ENCODE data around the gene PML. TPM values are rescaled to one million over a fixed set of nuclear protein-coding genes. Genes with fewer than 3 reads are reported as not detected.

PML gene
- polyA plus RNA-seq, 1 of the 3 experiments (the other 2 are of a cell fraction) = 18.4 TPM

GRCh38 chr15:74045636-74046274, 51.2 kb downstream of the PML start:
- ChIA-PET CTCF (interaction anchor here (1.0 to 17.5 kb wide), 5 partner anchors 9 to 281 kb away, joined by 3 to 339 read pairs (median 25); no protein-coding TSS in a partner anchor), POLR2A (no interaction called here)

DNA sequence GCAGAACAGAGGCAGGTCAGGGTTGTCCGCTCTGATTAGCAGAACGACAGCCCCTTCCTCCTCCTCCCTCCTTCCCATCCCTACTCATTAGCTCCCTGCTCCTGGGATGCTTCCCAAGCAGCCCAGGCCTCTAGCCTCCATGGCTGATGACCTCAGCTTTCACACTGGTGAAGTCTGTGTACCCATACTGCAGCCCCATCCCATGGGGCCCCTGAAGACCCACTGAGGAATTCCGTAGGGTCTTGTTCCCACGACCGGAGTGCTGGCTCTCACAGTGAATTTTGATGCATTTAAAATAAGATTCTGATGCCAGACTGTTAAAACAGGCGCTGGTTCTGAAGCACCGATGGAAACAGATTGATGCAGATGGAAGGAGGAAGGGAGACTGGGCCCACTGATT, 51.8 kb downstream of the PML start:
- ChIA-PET POLR2A (no interaction called here), CTCF (interaction anchor here (1.0 to 17.5 kb wide), 4 partner anchors 14 to 281 kb away, joined by 3 to 339 read pairs (median 144); no protein-coding TSS in a partner anchor)
- Histone ChIP-seq H3F3A (replicated peaks; ENCODE audit: insufficient read depth) (peaks cover 5% of the 10 kb centered on the region), H3K9me3 (no peaks in the 10 kb centered on the region), H3K9ac (no peak overlapping the region), H3K36me3 (replicated peaks in 1 of 2; ENCODE audit: control insufficient read depth in 1 of 2, insufficient read depth in 2 of 2, low read length in 1 of 2) (peaks cover 0 to 10% of the 10 kb centered on the region in 2 experiments), H3K27ac (ENCODE audit: low read depth in 2 of 2, low read length in 1 of 2) (no peak overlapping the region), H3K4me2 (no peak overlapping the region), H3K27me3 (ENCODE audit: insufficient read depth) (no peaks in the 10 kb centered on the region), H3K4me3 (ENCODE audit: low read depth in 2 of 2, low read length in 1 of 2) (no peak overlapping the region), H2AFZ (ENCODE audit: low read depth) (no peak overlapping the region), H3K79me2 (ENCODE audit: insufficient read depth) (no peaks in the 10 kb centered on the region), H3K9me2 (no peaks in the 10 kb centered on the region), H4K20me1 (ENCODE audit: insufficient read depth) (no peaks in the 10 kb centered on the region), H3K4me1 (ENCODE audit: control insufficient read depth in 1 of 2, insufficient read depth in 2 of 2, low read depth in 1 of 2, low read length in 1 of 2) (peaks cover 6 to 11% of the 10 kb centered on the region in 2 experiments; a peak in 2 of 4 replicates)
- TF ChIP-seq SIN3A (IDR thresholded peaks at IDR 0.05; ENCODE audit: borderline replicate concordance, low read depth, low read length) = no peak
- no peak for TF ChIP-seq RFX5 (IDR thresholded peaks at IDR 0.05; ENCODE audit: low read length)
- TF ChIP-seq, protein P1, sequence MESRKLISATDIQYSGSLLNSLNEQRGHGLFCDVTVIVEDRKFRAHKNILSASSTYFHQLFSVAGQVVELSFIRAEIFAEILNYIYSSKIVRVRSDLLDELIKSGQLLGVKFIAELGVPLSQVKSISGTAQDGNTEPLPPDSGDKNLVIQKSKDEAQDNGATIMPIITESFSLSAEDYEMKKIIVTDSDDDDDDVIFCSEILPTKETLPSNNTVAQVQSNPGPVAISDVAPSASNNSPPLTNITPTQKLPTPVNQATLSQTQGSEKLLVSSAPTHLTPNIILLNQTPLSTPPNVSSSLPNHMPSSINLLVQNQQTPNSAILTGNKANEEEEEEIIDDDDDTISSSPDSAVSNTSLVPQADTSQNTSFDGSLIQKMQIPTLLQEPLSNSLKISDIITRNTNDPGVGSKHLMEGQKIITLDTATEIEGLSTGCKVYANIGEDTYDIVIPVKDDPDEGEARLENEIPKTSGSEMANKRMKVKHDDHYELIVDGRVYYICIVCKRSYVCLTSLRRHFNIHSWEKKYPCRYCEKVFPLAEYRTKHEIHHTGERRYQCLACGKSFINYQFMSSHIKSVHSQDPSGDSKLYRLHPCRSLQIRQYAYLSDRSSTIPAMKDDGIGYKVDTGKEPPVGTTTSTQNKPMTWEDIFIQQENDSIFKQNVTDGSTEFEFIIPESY (IDR thresholded peaks at IDR 0.05; ENCODE audit: borderline replicate concordance, low read depth) = no peak
- TF ChIP-seq YY1 (IDR thresholded peaks at IDR 0.05; ENCODE audit: low read depth) = no peak
- no peak for TF ChIP-seq FOXM1 (IDR thresholded peaks at IDR 0.05; ENCODE audit: low read depth)
- no peak for TF ChIP-seq GABPA (IDR thresholded peaks at IDR 0.05; ENCODE audit: low read depth)
- TF ChIP-seq, protein P2, sequence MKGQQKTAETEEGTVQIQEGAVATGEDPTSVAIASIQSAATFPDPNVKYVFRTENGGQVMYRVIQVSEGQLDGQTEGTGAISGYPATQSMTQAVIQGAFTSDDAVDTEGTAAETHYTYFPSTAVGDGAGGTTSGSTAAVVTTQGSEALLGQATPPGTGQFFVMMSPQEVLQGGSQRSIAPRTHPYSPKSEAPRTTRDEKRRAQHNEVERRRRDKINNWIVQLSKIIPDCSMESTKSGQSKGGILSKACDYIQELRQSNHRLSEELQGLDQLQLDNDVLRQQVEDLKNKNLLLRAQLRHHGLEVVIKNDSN (IDR thresholded peaks at IDR 0.05; ENCODE audit: borderline replicate concordance, low read depth) = no peak
- no peak for TF ChIP-seq GATA2 (CRISPR knock-in tag; IDR thresholded peaks at IDR 0.05)
- no peak for TF ChIP-seq TCF12 (IDR thresholded peaks at IDR 0.05)
- no peak for TF ChIP-seq MXI1 (IDR thresholded peaks at IDR 0.05; ENCODE audit: low read depth, low read length)
- TF ChIP-seq, protein P3, sequence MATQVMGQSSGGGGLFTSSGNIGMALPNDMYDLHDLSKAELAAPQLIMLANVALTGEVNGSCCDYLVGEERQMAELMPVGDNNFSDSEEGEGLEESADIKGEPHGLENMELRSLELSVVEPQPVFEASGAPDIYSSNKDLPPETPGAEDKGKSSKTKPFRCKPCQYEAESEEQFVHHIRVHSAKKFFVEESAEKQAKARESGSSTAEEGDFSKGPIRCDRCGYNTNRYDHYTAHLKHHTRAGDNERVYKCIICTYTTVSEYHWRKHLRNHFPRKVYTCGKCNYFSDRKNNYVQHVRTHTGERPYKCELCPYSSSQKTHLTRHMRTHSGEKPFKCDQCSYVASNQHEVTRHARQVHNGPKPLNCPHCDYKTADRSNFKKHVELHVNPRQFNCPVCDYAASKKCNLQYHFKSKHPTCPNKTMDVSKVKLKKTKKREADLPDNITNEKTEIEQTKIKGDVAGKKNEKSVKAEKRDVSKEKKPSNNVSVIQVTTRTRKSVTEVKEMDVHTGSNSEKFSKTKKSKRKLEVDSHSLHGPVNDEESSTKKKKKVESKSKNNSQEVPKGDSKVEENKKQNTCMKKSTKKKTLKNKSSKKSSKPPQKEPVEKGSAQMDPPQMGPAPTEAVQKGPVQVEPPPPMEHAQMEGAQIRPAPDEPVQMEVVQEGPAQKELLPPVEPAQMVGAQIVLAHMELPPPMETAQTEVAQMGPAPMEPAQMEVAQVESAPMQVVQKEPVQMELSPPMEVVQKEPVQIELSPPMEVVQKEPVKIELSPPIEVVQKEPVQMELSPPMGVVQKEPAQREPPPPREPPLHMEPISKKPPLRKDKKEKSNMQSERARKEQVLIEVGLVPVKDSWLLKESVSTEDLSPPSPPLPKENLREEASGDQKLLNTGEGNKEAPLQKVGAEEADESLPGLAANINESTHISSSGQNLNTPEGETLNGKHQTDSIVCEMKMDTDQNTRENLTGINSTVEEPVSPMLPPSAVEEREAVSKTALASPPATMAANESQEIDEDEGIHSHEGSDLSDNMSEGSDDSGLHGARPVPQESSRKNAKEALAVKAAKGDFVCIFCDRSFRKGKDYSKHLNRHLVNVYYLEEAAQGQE (IDR thresholded peaks at IDR 0.05; ENCODE audit: low read depth, low read length) = no peak
- no peak for TF ChIP-seq TAF1 (IDR thresholded peaks at IDR 0.05; ENCODE audit: borderline replicate concordance, low read depth, low read length)
- no peak for DNase-seq
- WGBS (ENCODE audit: low lambda C conversion rate) = 95% methylated on average over 4 of the region's 7 CpGs

More at GRCh38 chr15:74045636-74046274, 51.2 kb downstream of the PML start:
- no peak overlapping the region for H3K27ac ChIP-seq (ENCODE audit: low read depth in 2 of 2, low read length in 1 of 2)
- no peak overlapping the region for H2AFZ ChIP-seq (ENCODE audit: low read depth)
- H3K27me3 ChIP-seq (ENCODE audit: insufficient read depth) = no peaks in the 10 kb centered on the region
- H3K4me2 ChIP-seq = no peak overlapping the region
- 88% methylated on average over 6 of the region's 7 CpGs for WGBS (ENCODE audit: low lambda C conversion rate)
- TF ChIP-seq MEF2A (IDR thresholded peaks at IDR 0.05; ENCODE audit: borderline replicate concordance, low read depth) (no peak), EP300 (IDR thresholded peaks at IDR 0.05; ENCODE audit: borderline replicate concordance in 1 of 2, low read depth in 1 of 2, low read length in 1 of 2) (no peak), RAD21 (IDR thresholded peaks at IDR 0.05; ENCODE audit: low read length) (no peak), NFIC (IDR thresholded peaks at IDR 0.05; ENCODE audit: borderline replicate concordance) (no peak), CHD2 (IDR thresholded peaks at IDR 0.05; ENCODE audit: low read length, partially characterized antibody) (no peak), FOXM1 (IDR thresholded peaks at IDR 0.05; ENCODE audit: low read depth) (no peak), FOSL2 (IDR thresholded peaks at IDR 0.05; ENCODE audit: borderline replicate concordance, low read depth) (no peak), FOXJ3 (CRISPR knock-in tag; IDR thresholded peaks at IDR 0.05) (no peak), YY1 (IDR thresholded peaks at IDR 0.05; ENCODE audit: low read depth) (no peak), TEAD4 (IDR thresholded peaks at IDR 0.05; ENCODE audit: borderline replicate concordance, insufficient read depth) (no peak), RXRA (IDR thresholded peaks at IDR 0.05; ENCODE audit: borderline replicate concordance, low read depth) (no peak), RCOR1 (IDR thresholded peaks at IDR 0.05; ENCODE audit: low read length) (no peak)
- TF ChIP-seq, protein P4, sequence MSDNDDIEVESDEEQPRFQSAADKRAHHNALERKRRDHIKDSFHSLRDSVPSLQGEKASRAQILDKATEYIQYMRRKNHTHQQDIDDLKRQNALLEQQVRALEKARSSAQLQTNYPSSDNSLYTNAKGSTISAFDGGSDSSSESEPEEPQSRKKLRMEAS (IDR thresholded peaks at IDR 0.05; ENCODE audit: low read depth) = no peak
- H3K4me1 ChIP-seq (ENCODE audit: control insufficient read depth in 1 of 2, insufficient read depth in 2 of 2, low read depth in 1 of 2, low read length in 1 of 2) = peaks cover 7 to 10% of the 10 kb centered on the region in 2 experiments; a peak in 2 of 4 replicates
- H4K20me1 ChIP-seq (ENCODE audit: insufficient read depth) = no peaks in the 10 kb centered on the region
- H3K79me2 ChIP-seq (ENCODE audit: insufficient read depth) = no peaks in the 10 kb centered on the region
- H3K4me3 ChIP-seq (ENCODE audit: low read depth in 2 of 2, low read length in 1 of 2) = no peak overlapping the region
- H3K9me3 ChIP-seq = no peaks in the 10 kb centered on the region
- no peak for DNase-seq
- peaks cover 0 to 15% of the 10 kb centered on the region in 2 experiments for H3K36me3 ChIP-seq (replicated peaks in 1 of 2; ENCODE audit: control insufficient read depth in 1 of 2, insufficient read depth in 2 of 2, low read length in 1 of 2)
- no peaks in the 10 kb centered on the region for H3K9me2 ChIP-seq
- H3K9ac ChIP-seq = no peak overlapping the region
- peaks cover 2% of the 10 kb centered on the region for H3F3A ChIP-seq (replicated peaks; ENCODE audit: insufficient read depth)
